ENCODE data around the gene SMYD3.

The SMYD3 gene

DNA sequence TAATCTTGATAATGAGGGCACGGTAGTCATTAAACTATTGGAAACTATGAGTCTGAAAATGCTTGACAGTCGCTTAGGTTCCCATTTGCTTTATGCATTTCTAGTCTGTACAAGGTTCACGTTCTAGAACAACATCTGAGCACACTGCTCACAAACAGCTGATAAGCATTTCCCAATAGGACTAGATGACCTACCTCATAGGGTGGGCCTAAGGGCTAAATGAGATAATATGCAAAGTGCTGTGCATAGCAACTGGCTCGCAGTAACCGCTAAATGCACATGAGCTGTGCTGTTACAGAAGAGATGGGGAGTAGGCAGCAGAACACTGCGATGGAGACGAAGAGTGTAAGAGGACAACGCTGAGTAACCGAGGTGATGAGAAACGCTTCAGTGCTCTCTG lies 628.0 kb downstream of the SMYD3 start:
- DNase-seq (ENCODE audit: low read depth in 1 of 2, low spot score in 1 of 2) = no peak
- TF ChIP-seq GABPA (IDR thresholded peaks at IDR 0.05; ENCODE audit: low read depth) = no peak
- TF ChIP-seq SPI1 (IDR thresholded peaks at IDR 0.05; ENCODE audit: borderline replicate concordance, low read depth) = no peak
- TF ChIP-seq POLR2AphosphoS5 (IDR thresholded peaks at IDR 0.05; ENCODE audit: low read depth) = no peak
- TF ChIP-seq, protein P1, sequence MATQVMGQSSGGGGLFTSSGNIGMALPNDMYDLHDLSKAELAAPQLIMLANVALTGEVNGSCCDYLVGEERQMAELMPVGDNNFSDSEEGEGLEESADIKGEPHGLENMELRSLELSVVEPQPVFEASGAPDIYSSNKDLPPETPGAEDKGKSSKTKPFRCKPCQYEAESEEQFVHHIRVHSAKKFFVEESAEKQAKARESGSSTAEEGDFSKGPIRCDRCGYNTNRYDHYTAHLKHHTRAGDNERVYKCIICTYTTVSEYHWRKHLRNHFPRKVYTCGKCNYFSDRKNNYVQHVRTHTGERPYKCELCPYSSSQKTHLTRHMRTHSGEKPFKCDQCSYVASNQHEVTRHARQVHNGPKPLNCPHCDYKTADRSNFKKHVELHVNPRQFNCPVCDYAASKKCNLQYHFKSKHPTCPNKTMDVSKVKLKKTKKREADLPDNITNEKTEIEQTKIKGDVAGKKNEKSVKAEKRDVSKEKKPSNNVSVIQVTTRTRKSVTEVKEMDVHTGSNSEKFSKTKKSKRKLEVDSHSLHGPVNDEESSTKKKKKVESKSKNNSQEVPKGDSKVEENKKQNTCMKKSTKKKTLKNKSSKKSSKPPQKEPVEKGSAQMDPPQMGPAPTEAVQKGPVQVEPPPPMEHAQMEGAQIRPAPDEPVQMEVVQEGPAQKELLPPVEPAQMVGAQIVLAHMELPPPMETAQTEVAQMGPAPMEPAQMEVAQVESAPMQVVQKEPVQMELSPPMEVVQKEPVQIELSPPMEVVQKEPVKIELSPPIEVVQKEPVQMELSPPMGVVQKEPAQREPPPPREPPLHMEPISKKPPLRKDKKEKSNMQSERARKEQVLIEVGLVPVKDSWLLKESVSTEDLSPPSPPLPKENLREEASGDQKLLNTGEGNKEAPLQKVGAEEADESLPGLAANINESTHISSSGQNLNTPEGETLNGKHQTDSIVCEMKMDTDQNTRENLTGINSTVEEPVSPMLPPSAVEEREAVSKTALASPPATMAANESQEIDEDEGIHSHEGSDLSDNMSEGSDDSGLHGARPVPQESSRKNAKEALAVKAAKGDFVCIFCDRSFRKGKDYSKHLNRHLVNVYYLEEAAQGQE (IDR thresholded peaks at IDR 0.05; ENCODE audit: insufficient replicate concordance, low read depth) = no peak
- TF ChIP-seq, protein P2, sequence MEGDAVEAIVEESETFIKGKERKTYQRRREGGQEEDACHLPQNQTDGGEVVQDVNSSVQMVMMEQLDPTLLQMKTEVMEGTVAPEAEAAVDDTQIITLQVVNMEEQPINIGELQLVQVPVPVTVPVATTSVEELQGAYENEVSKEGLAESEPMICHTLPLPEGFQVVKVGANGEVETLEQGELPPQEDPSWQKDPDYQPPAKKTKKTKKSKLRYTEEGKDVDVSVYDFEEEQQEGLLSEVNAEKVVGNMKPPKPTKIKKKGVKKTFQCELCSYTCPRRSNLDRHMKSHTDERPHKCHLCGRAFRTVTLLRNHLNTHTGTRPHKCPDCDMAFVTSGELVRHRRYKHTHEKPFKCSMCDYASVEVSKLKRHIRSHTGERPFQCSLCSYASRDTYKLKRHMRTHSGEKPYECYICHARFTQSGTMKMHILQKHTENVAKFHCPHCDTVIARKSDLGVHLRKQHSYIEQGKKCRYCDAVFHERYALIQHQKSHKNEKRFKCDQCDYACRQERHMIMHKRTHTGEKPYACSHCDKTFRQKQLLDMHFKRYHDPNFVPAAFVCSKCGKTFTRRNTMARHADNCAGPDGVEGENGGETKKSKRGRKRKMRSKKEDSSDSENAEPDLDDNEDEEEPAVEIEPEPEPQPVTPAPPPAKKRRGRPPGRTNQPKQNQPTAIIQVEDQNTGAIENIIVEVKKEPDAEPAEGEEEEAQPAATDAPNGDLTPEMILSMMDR (IDR thresholded peaks at IDR 0.05; ENCODE audit: insufficient read depth, low read length) = no peak
- no peaks in the 10 kb centered on the region for H3K27me3 ChIP-seq (ENCODE audit: insufficient read depth, poor library complexity, severe bottlenecking)
- no peak overlapping the region for H3K4me3 ChIP-seq (replicated peaks; ENCODE audit: insufficient read depth, low read length)
- H3K27ac ChIP-seq (replicated peaks) = no peak overlapping the region

DNA sequence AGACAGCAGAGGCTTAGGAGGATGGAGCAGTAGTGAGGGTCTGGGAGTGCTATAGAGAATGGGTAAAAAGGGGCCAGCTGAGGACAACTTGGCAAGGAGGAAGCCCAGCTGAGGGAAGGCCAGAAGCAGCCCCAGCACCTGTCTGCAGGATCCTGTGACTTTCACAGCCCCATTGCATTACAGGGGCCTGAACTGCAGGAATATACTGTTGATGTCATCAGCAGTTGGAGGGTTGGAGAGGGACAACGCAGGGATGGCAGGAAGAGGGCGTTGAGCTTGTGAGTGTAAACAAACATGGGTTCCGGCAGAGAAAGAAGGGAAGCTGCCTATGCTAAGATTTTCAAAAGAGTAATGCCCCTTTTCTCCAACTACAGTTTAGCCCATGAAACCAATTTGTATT lies 628.5 kb downstream of the SMYD3 start:
- no peak overlapping the region for H3K27ac ChIP-seq (replicated peaks)
- DNase-seq (ENCODE audit: low read depth in 1 of 2, low spot score in 1 of 2) = no peak
- TF ChIP-seq, protein P1 (IDR thresholded peaks at IDR 0.05; ENCODE audit: insufficient replicate concordance, low read depth) = no peak
- TF ChIP-seq POLR2AphosphoS5 (IDR thresholded peaks at IDR 0.05; ENCODE audit: low read depth) (no peak), SPI1 (IDR thresholded peaks at IDR 0.05; ENCODE audit: borderline replicate concordance, low read depth) (no peak), GABPA (IDR thresholded peaks at IDR 0.05; ENCODE audit: low read depth) (no peak)
- TF ChIP-seq, protein P2 (IDR thresholded peaks at IDR 0.05; ENCODE audit: insufficient read depth, low read length) = no peak
- no peak overlapping the region for H3K4me3 ChIP-seq (replicated peaks; ENCODE audit: insufficient read depth, low read length)
- H3K27me3 ChIP-seq (ENCODE audit: insufficient read depth, poor library complexity, severe bottlenecking) = no peaks in the 10 kb centered on the region

DNA sequence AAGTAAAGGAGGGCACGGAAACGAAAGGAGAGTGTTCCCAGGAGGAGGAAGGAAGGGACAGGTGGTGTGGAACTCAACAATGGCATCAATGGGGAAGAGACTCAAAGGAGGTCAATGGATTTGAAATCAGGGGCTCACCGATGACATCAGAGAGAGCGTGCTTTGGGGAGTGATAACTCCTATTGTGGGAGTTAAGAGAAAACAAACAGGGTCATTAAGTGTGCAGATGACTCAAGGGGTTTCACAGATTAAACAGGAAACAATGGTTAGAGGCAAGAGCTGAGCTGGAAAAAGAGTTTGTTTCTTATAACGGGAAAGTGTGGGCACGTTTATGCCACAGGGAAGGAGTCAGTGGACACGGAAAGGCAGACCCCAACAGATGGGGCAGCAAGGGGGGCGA lies 629.1 kb downstream of the SMYD3 start:
- Histone ChIP-seq H3K27me3 (ENCODE audit: insufficient read depth, poor library complexity, severe bottlenecking) (no peaks in the 10 kb centered on the region), H3K27ac (replicated peaks) (no peak overlapping the region), H3K4me3 (replicated peaks; ENCODE audit: insufficient read depth, low read length) (no peak overlapping the region)
- TF ChIP-seq, protein P2 (IDR thresholded peaks at IDR 0.05; ENCODE audit: insufficient read depth, low read length) = no peak
- TF ChIP-seq POLR2AphosphoS5 (IDR thresholded peaks at IDR 0.05; ENCODE audit: low read depth) (no peak), SPI1 (IDR thresholded peaks at IDR 0.05; ENCODE audit: borderline replicate concordance, low read depth) (no peak), GABPA (IDR thresholded peaks at IDR 0.05; ENCODE audit: low read depth) (no peak)
- TF ChIP-seq, protein P1 (IDR thresholded peaks at IDR 0.05; ENCODE audit: insufficient replicate concordance, low read depth) = no peak
- no peak for DNase-seq (ENCODE audit: low read depth in 1 of 2, low spot score in 1 of 2)
